Measurements from ENCODE around the gene ZBTB20. TPM values are rescaled to one million over a fixed set of nuclear protein-coding genes. Genes with fewer than 3 reads are reported as not detected.

The ZBTB20 gene
- total and polyA plus RNA-seq, 10 donors = 0.32 to 89.7 (median 71.8) TPM

DNA sequence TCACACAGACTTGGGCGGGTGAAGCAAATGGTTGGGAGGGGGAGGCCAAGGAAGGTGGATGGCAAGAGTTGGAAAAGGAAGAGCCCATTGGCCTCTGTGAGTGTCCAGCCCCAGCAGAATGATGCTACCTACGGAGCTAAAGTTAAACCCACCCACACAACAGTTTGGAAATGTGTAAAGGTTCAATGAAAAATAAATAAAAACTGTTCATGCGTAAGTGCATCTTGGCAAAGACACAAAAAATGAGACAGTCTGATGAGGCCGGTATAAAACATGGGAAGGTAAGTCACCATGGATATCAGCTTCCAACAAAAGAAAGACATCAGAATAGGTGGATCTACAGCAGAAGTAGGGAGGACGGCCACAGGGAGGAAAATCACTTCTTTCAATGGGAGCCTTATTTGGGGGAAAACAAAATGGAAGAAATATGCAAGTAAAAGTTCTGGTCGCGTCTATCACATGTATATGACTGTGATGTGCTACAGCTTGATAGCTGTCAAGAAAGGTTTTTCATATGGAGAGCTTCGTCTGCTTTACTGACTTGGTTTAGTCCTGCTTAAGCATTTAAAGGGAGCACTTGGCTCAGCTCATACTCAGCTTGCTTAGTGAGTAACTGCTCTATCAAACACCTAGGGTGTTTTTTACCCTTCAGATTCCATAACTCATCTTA is 770.4 kb downstream of the ZBTB20 start:
- no peak for DNase-seq
- intact Hi-C loops (cut with DNase I; ENCODE audit: low total_unique reads) = no loop called here
- Histone ChIP-seq H3K27ac (no peak overlapping the region), H3K36me3 (peaks cover 0 to 68% (median 11%) of the 10 kb centered on the region in 6 donors), H3K4me3 (no peak overlapping the region), H3K9me3 (no peaks in the 10 kb centered on the region), H3K4me1 (no peaks in the 10 kb centered on the region), H3K27me3 (replicated peaks in 1 of 7) (no peaks in the 10 kb centered on the region)
- TF ChIP-seq POLR2AphosphoS5 (IDR thresholded peaks at IDR 0.05) (no peak), CTCF (IDR thresholded peaks at IDR 0.05 in 8 of 11, conservative IDR thresholded peaks at IDR 0.05 in 3 of 11) (no peak), POLR2A (IDR thresholded peaks at IDR 0.05) (no peak)
- whole genome bisulfite sequencing, 5 donors = 94 to 97% (median 95%) methylated on average over 8 of the region's 8 CpGs

GRCh38 chr3:114375608-114376421 is 771.3 kb downstream of the ZBTB20 start:
- Histone ChIP-seq H3K27ac (no peak overlapping the region), H3K36me3 (peaks cover 0 to 65% (median 11%) of the 10 kb centered on the region in 6 donors), H3K9me3 (no peaks in the 10 kb centered on the region), H3K27me3 (replicated peaks in 1 of 7) (no peaks in the 10 kb centered on the region), H3K4me3 (no peak overlapping the region), H3K4me1 (no peaks in the 10 kb centered on the region)
- WGBS, 5 donors = 88 to 92% (median 90%) methylated on average over 9 of the region's 9 CpGs
- no peak for DNase-seq
- intact Hi-C loops (cut with DNase I; ENCODE audit: low total_unique reads) = no loop called here
- TF ChIP-seq CTCF (IDR thresholded peaks at IDR 0.05 in 8 of 11, conservative IDR thresholded peaks at IDR 0.05 in 3 of 11) (no peak), POLR2A (IDR thresholded peaks at IDR 0.05) (no peak), POLR2AphosphoS5 (IDR thresholded peaks at IDR 0.05) (no peak)

DNA sequence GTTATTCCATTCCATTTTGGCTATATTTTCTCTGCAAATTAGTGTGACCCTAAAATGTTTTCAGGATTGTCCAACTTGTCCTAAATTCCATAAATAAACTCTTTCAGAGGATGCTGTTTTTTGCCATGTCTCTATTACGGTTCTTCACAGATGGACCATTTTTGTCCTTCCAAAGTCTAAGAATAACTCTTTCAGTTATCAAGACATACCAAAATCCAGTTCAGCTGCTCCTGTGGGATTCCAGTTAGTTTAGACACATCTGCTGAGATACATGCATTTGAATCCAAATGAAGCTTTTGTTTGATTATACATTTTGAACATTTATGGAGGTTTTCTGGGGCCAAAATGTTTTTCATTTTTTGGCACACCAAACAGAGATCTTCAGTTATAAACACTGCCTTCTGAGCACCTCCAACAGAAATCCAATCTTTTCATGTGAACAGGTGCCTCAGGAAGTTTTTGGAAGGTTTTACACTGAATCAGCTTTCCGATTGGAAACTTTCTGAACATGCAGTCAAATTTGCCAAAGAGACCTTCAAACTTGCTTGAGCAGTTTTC is 772.6 kb downstream of the ZBTB20 start:
- WGBS, 5 donors = 90 to 100% (median 94%) methylated on average over 2 of the region's 2 CpGs
- no peak overlapping the region for H3K4me3 ChIP-seq
- TF ChIP-seq CTCF (IDR thresholded peaks at IDR 0.05 in 8 of 11, conservative IDR thresholded peaks at IDR 0.05 in 3 of 11) = no peak
- no peak for TF ChIP-seq POLR2A (IDR thresholded peaks at IDR 0.05)
- TF ChIP-seq POLR2AphosphoS5 (IDR thresholded peaks at IDR 0.05) = no peak
- peaks cover 0 to 52% (median 5%) of the 10 kb centered on the region in 6 donors for H3K36me3 ChIP-seq
- H3K27me3 ChIP-seq (replicated peaks in 1 of 7) = no peaks in the 10 kb centered on the region
- H3K4me1 ChIP-seq = no peaks in the 10 kb centered on the region
- H3K9me3 ChIP-seq = no peaks in the 10 kb centered on the region
- H3K27ac ChIP-seq = no peak overlapping the region
- intact Hi-C loops (cut with DNase I; ENCODE audit: low total_unique reads) = no loop called here
- DNase-seq = no peak

All from spleen (tissue), 11 donors.